Cardiac fibroblast (primary cell): Measurements from ENCODE around the gene PLPP4.

ENCODE experiments used
- DNase-seq, 2 donors: peaks; one replicate each; pipeline versions ENCODE4 v3.0.0 to v3.0.0-alpha.2; 2010; ENCODE audit warnings: low read depth in 2 of 2
- H3K4me3 ChIP-seq, 2 donors: replicated peaks in 1 of 2; 1 replicate in 1 of 2; 2 replicates in 1 of 2; pipeline ENCODE4 v1.5.1; 2011; ENCODE audit warnings: low read depth in 2 of 2, low read length in 2 of 2, mild to moderate bottlenecking in 2 of 2, moderate library complexity in 1 of 2
- TF ChIP-seq, protein P1 (sequence below): IDR thresholded peaks from one replicate; pipeline ENCODE4 v1.5.1; 2011; ENCODE audit warnings: low read depth, mild to moderate bottlenecking, low read length, inconsistent platforms

The PLPP4 gene

DNA sequence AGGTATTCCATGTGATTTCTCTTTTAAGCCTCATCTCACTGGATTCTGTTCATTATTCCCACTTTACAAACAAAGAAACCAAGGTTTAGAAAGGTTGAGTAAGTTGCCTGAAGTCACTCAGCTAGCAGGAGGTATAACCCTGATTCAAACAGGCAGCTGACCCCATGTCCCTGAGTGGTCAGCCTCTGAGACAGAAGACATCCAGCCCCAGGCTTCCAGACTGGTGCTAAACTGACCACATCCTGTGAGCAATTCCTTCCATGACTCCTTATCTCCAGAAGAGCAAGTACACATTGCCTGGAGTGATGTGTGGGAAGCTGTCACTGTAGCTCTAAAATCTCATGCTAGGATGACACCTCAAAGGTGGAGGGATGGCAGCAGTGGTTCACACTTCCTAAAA is 3.7 kb downstream of the PLPP4 start:
- DNase-seq = peak; percentile 72 to 77
- TF ChIP-seq, protein P1, sequence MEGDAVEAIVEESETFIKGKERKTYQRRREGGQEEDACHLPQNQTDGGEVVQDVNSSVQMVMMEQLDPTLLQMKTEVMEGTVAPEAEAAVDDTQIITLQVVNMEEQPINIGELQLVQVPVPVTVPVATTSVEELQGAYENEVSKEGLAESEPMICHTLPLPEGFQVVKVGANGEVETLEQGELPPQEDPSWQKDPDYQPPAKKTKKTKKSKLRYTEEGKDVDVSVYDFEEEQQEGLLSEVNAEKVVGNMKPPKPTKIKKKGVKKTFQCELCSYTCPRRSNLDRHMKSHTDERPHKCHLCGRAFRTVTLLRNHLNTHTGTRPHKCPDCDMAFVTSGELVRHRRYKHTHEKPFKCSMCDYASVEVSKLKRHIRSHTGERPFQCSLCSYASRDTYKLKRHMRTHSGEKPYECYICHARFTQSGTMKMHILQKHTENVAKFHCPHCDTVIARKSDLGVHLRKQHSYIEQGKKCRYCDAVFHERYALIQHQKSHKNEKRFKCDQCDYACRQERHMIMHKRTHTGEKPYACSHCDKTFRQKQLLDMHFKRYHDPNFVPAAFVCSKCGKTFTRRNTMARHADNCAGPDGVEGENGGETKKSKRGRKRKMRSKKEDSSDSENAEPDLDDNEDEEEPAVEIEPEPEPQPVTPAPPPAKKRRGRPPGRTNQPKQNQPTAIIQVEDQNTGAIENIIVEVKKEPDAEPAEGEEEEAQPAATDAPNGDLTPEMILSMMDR = no peak
- H3K4me3 ChIP-seq = no peak overlapping the region

DNA sequence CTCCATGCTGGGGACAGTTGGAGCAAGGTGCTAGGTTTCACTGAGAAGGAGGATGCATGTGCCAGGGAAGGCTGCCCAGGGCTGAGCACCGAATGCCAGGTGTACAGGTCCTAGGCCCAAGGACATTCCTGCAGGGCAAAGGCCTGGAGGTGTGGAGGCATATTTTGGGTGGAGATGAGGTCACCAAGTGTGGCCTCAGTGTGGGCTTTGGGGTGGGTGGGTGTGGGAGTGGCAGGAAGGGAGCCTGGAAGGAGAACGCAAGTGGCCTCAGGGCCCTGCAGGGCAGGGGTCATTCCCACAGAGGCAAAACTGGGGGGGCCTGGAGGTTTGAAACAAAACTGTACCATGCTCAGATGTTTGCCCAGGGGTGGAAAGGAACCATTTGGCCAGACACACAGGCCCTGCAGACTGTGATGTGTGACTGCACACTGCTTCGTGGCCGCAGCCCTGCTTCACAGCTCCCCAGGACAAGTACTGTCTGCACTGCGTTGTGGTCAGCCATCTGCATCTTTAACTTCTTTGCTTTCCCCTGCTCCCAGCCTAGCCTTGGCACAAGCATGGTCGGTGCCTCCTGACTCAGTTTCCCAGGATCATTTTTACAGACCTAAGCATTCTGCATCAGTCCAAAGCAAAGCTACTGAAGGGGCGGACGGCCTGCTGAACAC is 5.1 kb downstream of the PLPP4 start:
- TF ChIP-seq, protein P1 = no peak
- H3K4me3 ChIP-seq = no peak overlapping the region
- DNase-seq = no peak

DNA sequence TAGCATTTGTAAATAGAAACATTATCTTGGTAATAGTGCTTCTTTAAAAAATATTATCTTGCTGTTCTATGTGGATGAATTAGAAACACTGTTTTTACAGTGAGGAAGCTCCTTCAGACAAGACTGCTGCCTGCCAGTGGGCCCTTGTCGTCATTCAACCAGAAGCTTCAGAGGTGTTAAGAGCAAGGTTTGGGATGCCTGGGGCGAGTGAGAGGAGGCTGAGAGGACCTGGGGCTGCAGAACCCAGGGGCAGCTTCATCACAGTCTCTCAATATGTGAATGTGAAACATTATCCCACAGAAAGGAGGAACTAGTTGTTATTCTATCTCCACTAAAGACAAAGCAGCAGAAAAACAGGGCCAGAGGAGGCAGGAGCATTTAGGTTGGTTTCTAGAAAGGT is 8.1 kb downstream of the PLPP4 start:
- no peak for DNase-seq
- TF ChIP-seq, protein P1 = no peak
- no peak overlapping the region for H3K4me3 ChIP-seq

DNA sequence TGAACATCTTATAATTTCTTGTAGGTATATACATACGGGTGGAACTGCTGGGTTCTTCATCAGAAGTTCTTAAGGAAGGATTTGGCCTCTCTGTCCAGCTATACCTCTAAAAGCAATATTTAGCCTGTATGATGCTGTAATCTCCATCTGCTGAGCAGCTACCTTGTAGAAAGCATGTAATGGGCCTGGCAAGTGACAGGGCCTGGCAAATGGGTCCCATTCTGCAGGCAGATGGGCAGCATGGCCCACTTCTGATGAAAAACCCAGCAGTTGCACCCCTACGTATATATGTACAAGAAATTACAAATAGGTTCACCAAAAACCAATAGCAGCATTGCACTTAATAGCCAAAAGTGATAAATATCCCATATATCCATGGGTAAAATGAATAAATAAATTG is 9.0 kb downstream of the PLPP4 start:
- TF ChIP-seq, protein P1 = no peak

DNA sequence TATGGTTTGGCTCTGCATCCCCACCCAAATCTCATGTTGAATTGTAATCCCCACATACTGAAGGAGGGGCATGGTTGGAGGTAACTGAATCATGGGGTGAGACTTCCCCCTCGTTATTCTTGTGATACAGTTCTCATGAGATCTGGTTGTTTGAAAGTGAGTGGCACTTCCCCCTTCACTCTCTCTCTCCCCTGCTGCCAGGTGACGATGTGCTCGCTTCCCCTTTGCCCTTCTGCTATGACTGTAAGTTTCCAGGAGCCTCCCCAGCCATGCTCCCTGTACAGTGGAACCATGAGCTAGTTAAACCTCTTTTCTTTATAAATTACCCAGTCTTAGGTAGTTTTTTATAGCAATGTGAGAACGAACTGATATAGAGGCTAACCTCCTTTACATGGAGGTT is 16.6 kb downstream of the PLPP4 start:
- no peak overlapping the region for H3K4me3 ChIP-seq
- no peak for DNase-seq
- TF ChIP-seq, protein P1 = no peak

More for the DNA sequence above, 9.0 kb downstream of the PLPP4 start:
- no peak for DNase-seq
- no peak overlapping the region for H3K4me3 ChIP-seq

DNA sequence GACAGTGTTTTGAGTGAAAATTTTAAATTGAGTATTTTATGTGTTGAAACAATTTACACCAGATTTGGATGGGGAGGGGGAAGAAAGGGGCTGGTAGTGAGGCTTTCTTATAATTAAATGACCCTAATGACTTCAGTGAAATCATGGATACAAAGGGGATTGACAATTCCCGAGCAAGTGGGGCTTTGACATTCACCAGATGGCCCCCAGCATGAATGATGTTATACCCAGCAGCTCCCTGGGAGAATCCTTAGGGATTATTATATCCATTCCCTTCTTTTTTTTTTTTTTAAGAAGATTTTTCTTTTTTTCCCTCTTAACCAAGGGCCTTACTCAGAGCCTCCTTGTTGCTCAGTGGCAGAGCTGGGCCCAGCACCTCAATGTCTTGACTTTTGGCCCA is 17.9 kb downstream of the PLPP4 start:
- no peak for DNase-seq
- H3K4me3 ChIP-seq = no peak overlapping the region
- TF ChIP-seq, protein P1 = no peak
